K562 (cell line): ENCODE measurements around the gene GCGR. TPM values are rescaled to one million over a fixed set of nuclear protein-coding genes. Genes with fewer than 3 reads are reported as not detected.

ENCODE experiments used
- CHD1 ChIP-seq: fragments of 200-600 bp; sonication (generic); IDR thresholded peaks from one replicate; pipeline ENCODE4 v1.6.1; 2012; ENCODE audit warnings: mild to moderate bottlenecking, moderate library complexity, low read length, inconsistent platforms
- GATAD2B ChIP-seq: fragments of 450-650 bp; IDR thresholded peaks from 2 replicates; pipeline ENCODE4 v1.6.1; 2017; ENCODE audit warnings: mild to moderate bottlenecking, borderline replicate concordance
- KDM5B ChIP-seq: fragments of 200-600 bp; sonication (generic); IDR thresholded peaks from 2 replicates; pipeline ENCODE4 v1.6.1; 2012; ENCODE audit warnings: low read depth, mild to moderate bottlenecking, moderate library complexity, low read length, control low read depth, inconsistent platforms; ENCODE audit not compliant: insufficient replicate concordance
- LCOR ChIP-seq: sonication (generic); formaldehyde crosslinking; IDR thresholded peaks from 2 replicates; pipeline ENCODE4 v1.8.0; 2022; ENCODE audit warnings: mild to moderate bottlenecking, missing genetic modification reagents
- MAFF ChIP-seq: IDR thresholded peaks from 2 replicates; pipeline ENCODE4 v1.6.1; 2012; ENCODE audit warnings: low read length, improper control_type of control experiment
- MCM5 ChIP-seq: fragments of 450-650 bp; IDR thresholded peaks from 2 replicates; pipeline ENCODE4 v1.6.1; 2016; ENCODE audit warnings: low read depth
- MED1 ChIP-seq: sonication (generic); formaldehyde crosslinking; IDR thresholded peaks from 2 replicates; pipeline ENCODE4 v1.8.1; 2023; ENCODE audit warnings: missing genetic modification reagents, borderline replicate concordance
- POLR2AphosphoS5 ChIP-seq: IDR thresholded peaks from 2 replicates; pipeline ENCODE4 v1.6.1; 2011; ENCODE audit warnings: mild to moderate bottlenecking, low read depth, low read length, moderate library complexity; ENCODE audit not compliant: control insufficient read depth, insufficient read depth
- POLR2G ChIP-seq: fragments of 200-400 bp; formaldehyde crosslinking; IDR thresholded peaks from 2 replicates; pipeline ENCODE4 v1.6.1; 2017; ENCODE audit warnings: low read depth, mild to moderate bottlenecking, antibody characterized with exemption, low read length, moderate library complexity
- PYGO2 ChIP-seq: fragments of 450-650 bp; IDR thresholded peaks from 2 replicates; pipeline ENCODE4 v1.6.1; 2016; ENCODE audit warnings: mild to moderate bottlenecking, missing genetic modification characterization, moderate library complexity, missing compliant biosample characterization
- RUNX1 ChIP-seq: sonication (generic); IDR thresholded peaks from 2 replicates; pipeline ENCODE4 v1.6.1; 2016; ENCODE audit warnings: antibody characterized with exemption, low read depth
- SMARCC2 ChIP-seq: fragments of 450-650 bp; IDR thresholded peaks from 2 replicates; pipeline ENCODE4 v1.6.1; 2017; ENCODE audit warnings: antibody characterized with exemption, moderate library complexity, mild to moderate bottlenecking, low read depth
- SOX6 ChIP-seq: fragments of 450-650 bp; IDR thresholded peaks from 2 replicates; pipeline ENCODE4 v1.6.1; 2014; ENCODE audit warnings: mild to moderate bottlenecking
- TOE1 ChIP-seq, 2 experiments: fragments of 450-650 bp in 1 of 2; sonication (generic) in 1 of 2; formaldehyde crosslinking in 1 of 2; IDR thresholded peaks; 2 replicates each; pipeline versions ENCODE4 v1.7.1 to v1.8.0; 2016 to 2022; ENCODE audit warnings: borderline replicate concordance in 2 of 2, mild to moderate bottlenecking in 2 of 2, antibody characterized with exemption in 1 of 2, inconsistent platforms in 1 of 2, low read depth in 1 of 2, missing genetic modification reagents in 1 of 2, moderate library complexity in 1 of 2
- TRIM28 ChIP-seq: fragments of 450-650 bp; IDR thresholded peaks from 2 replicates; pipeline ENCODE4 v1.6.1; 2017
- XRCC5 ChIP-seq: fragments of 200-400 bp; formaldehyde crosslinking; IDR thresholded peaks from 2 replicates; pipeline ENCODE4 v1.6.1; 2017; ENCODE audit warnings: low read depth, mild to moderate bottlenecking, low read length
- ZNF212 ChIP-seq: fragments of 450-650 bp; formaldehyde crosslinking; IDR thresholded peaks from 2 replicates; pipeline ENCODE4 v1.4.0; 2020; ENCODE audit warnings: mild to moderate bottlenecking
- ZNF384 ChIP-seq: IDR thresholded peaks from 2 replicates; pipeline ENCODE4 v1.6.1; 2012; ENCODE audit warnings: low read depth, low read length, improper control_type of control experiment
- polyA plus RNA-seq, 8 experiments: library from polyadenylated mRNA; depleted of rRNA in 4 of 8; stranded (reverse) in 5 of 8; unstranded in 3 of 8; fragments of >200 nt; fragmentation: Nextera tagmentation in 2 of 8; fragmentation: Illumina TruSeq in 1 of 8; extraction: Ambion mirVana in 2 of 8; extraction: Trizol in 1 of 8; gene quantifications; 2 replicates each; pipeline versions ENCODE4 v1.2.1 to v1.2.3, GENCODE V29; 2011 to 2014; ENCODE audit warnings: inconsistent platforms in 1 of 8, missing spikeins in 1 of 8
- total RNA-seq, 7 experiments: library from RNA; depleted of rRNA in 6 of 7; stranded (reverse); fragments of >200 nt in 6 of 7; fragmentation: Illumina TruSeq in 2 of 7; extraction: Trizol in 2 of 7; gene quantifications; 2 replicates each; pipeline versions ENCODE4 v1.2.1 to v1.2.3, GENCODE V29; 2011 to 2021; ENCODE audit warnings: low replicate concordance in 1 of 7
- TF ChIP-seq, protein P1 (sequence below): fragments of 450-650 bp; IDR thresholded peaks from 2 replicates; pipeline ENCODE4 v1.6.1; 2016; ENCODE audit warnings: low read depth, mild to moderate bottlenecking, moderate library complexity
- TF ChIP-seq, protein P2 (sequence below): sonication (generic); formaldehyde crosslinking; IDR thresholded peaks from 2 replicates; pipeline ENCODE4 v1.8.0; 2022; ENCODE audit warnings: mild to moderate bottlenecking, low read depth, missing genetic modification reagents
- TF ChIP-seq, protein P3 (sequence below): IDR thresholded peaks from 2 replicates; pipeline ENCODE4 v1.6.1; 2014; ENCODE audit warnings: antibody characterized with exemption
- TF ChIP-seq, protein P4 (sequence below): sonication (generic); formaldehyde crosslinking; IDR thresholded peaks from 2 replicates; pipeline ENCODE4 v1.8.1; 2023; ENCODE audit warnings: mild to moderate bottlenecking, missing genetic modification reagents, moderate library complexity

Gene GCGR
- total and polyA plus RNA-seq, 9 of the 15 experiments (the other 6 are each of a cell fraction or from before 2014, with no cell fraction given), result not detected

DNA sequence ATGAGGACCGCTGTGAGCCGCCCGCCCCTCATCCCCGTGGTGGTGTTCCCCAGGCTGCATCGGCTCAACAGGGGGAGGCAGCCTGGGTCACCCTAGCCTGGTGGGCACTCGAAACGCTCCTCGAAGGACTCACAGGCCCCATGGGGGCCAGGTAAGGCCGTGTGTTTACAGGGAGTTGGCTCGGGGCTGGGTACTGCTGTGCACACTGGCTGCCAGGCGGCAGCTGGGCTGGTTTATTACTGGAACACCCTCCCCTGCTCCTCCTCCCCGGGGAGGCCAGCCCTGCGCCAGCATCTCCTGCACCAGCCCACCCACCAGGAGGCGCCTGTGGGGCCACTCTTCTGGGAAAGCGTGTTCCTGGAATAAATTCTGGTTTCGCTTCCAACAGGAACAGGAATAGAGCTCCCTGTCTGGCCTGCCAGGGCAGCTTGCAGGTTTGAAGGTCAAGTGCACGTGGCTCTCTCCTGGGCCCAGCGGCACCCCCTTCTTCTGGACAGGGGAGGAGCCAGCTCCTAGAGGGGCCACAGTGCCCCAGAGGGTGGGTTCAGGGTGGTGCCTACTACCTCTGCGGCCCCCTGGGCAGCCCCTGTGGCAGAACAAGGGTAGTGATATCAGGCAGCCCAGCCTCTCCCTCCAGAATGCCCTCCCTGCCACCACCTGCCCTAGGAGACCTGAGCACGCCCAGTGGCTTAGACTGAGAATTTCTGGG, 17.8 kb downstream of the GCGR start (continued):
- TF ChIP-seq, protein P1, sequence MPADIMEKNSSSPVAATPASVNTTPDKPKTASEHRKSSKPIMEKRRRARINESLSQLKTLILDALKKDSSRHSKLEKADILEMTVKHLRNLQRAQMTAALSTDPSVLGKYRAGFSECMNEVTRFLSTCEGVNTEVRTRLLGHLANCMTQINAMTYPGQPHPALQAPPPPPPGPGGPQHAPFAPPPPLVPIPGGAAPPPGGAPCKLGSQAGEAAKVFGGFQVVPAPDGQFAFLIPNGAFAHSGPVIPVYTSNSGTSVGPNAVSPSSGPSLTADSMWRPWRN, result peak; percentile 45; the same call in 1 of the 2 replicates
- TF ChIP-seq ZNF212 (CRISPR knock-in tag) (no peak), TOE1 (IDR thresholded peaks at IDR 0.05; ENCODE audit: borderline replicate concordance) (peak; percentile 56; the same call in 1 of the 2 replicates), TOE1 (CRISPR knock-in tag; IDR thresholded peaks at IDR 0.05; ENCODE audit: borderline replicate concordance, low read depth) (no peak), TRIM28 (no peak), LCOR (CRISPR knock-in tag) (0 out of 2 replicates have a peak, but pooled peaks have one; percentile 49), SMARCC2 (0 out of 2 replicates have a peak, but pooled peaks have one; percentile 38), SOX6 (peak; percentile 67; the same call in 1 of the 2 replicates), MCM5 (no peak), KDM5B (no peak), RUNX1 (no peak), MED1 (CRISPR knock-in tag) (no peak), CHD1 (no peak), MAFF (no peak), PYGO2 (tag) (0 out of 2 replicates have a peak, but pooled peaks have one; percentile 10), XRCC5 (peak; percentile 91), ZNF384 (no peak), GATAD2B (no peak), POLR2AphosphoS5 (no peak), POLR2G (peak; percentile 55; the same call in 1 of the 2 replicates)
- TF ChIP-seq, protein P2, sequence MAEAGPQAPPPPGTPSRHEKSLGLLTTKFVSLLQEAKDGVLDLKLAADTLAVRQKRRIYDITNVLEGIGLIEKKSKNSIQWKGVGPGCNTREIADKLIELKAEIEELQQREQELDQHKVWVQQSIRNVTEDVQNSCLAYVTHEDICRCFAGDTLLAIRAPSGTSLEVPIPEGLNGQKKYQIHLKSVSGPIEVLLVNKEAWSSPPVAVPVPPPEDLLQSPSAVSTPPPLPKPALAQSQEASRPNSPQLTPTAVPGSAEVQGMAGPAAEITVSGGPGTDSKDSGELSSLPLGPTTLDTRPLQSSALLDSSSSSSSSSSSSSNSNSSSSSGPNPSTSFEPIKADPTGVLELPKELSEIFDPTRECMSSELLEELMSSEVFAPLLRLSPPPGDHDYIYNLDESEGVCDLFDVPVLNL (CRISPR knock-in tag), result no peak
- TF ChIP-seq, protein P3, sequence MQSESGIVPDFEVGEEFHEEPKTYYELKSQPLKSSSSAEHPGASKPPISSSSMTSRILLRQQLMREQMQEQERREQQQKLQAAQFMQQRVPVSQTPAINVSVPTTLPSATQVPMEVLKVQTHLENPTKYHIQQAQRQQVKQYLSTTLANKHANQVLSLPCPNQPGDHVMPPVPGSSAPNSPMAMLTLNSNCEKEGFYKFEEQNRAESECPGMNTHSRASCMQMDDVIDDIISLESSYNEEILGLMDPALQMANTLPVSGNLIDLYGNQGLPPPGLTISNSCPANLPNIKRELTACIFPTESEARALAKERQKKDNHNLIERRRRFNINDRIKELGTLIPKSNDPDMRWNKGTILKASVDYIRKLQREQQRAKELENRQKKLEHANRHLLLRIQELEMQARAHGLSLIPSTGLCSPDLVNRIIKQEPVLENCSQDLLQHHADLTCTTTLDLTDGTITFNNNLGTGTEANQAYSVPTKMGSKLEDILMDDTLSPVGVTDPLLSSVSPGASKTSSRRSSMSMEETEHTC, result no peak
- TF ChIP-seq, protein P4, sequence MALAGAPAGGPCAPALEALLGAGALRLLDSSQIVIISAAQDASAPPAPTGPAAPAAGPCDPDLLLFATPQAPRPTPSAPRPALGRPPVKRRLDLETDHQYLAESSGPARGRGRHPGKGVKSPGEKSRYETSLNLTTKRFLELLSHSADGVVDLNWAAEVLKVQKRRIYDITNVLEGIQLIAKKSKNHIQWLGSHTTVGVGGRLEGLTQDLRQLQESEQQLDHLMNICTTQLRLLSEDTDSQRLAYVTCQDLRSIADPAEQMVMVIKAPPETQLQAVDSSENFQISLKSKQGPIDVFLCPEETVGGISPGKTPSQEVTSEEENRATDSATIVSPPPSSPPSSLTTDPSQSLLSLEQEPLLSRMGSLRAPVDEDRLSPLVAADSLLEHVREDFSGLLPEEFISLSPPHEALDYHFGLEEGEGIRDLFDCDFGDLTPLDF, result peak; percentile 54
